CD4-positive, alpha-beta T cell treated with Interleukin-1 beta for 1 hour (primary cell): ENCODE results near the gene PCDHGA11.
"Not testable (repeated sequence)": the region's sequence is repeated elsewhere in the genome, so short reads cannot be mapped to it uniquely, and the experiment has no call there.

Experiments used
- DNase-seq, 2 donors: peaks; one replicate each; pipeline ENCODE4 v3.0.0-alpha.2; 2020 to 2022

The PCDHGA11 gene

DNA sequence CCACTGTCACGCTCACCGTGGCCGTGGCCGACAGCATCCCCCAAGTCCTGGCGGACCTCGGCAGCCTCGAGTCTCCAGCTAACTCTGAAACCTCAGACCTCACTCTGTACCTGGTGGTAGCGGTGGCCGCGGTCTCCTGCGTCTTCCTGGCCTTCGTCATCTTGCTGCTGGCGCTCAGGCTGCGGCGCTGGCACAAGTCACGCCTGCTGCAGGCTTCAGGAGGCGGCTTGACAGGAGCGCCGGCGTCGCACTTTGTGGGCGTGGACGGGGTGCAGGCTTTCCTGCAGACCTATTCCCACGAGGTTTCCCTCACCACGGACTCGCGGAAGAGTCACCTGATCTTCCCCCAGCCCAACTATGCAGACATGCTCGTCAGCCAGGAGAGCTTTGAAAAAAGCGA, 11.9 kb downstream of the PCDHGA11 start:
- not testable (repeated sequence) for DNase-seq

DNA sequence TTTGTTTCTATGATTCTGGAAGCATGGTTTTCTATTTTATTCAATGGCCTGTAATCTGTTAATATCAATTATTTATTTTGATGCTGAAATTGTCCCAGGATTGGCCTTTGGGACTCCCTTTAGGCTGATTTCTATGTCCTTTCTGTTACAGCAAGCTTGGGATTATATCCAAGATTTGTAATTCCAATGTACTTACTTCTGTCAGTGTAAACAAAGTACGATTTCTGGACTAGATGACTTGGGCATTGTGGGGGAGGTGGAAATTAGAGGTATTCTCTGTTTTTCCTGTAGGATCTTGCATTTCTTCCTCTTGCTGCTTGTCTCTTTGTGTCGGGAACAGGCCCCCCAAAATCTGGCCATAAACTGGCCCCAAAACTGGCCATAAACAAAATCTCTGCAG, 13.2 kb downstream of the PCDHGA11 start:
- DNase-seq: no peak

DNA sequence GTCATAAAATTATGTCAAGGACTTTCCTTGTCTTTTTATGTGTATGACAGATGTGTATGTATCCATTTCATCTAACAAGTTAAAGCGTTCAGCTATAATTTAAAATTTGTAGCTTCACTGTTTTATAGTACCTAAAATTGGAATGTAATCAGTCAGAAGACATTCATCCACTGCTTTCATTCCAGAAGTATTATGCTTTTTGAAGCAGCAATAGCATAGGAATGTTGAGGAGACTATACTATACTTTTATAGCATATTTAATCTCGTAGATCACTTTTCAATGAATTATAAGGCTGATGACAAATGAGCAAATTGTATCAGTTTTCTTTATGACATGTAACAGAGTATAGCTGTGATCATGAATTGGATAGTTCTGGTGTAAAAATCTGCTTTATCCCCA, 16.4 kb downstream of the PCDHGA11 start:
- DNase-seq: no peak

DNA sequence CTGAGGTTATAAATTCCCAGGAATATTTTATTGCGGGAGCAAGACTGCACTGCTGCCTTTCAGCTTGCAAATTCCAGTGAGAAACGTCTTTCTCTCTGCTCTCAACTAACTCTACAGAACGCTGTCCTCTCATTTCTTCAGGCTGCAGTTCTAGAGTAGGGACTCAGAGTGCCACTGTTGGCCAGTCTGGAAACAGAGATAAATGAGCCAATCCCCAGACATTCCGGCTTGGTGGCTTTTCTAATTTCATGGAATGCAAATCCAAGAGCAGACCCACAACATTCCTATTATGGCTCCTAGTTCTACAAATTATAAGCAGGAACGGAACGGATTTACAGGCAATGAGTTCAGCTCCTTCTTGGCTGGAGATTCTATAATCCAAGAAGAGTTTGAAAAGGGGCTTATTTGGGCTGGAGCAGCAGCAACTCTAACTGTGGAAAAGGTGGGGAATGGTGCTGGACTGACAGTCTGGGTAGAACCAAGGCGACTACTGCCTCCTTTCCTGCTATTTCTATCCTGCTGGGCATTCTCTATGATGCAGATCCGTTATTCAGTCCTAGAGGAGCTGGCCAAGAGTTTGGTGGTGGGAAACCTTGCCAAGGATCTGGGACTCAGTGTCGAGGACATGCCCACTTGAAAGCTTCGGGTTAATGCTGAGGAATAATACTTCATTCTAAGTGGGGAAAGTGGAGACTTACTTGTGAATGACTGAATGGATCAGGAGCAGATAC, 18.7 kb downstream of the PCDHGA11 start:
- DNase-seq: no peak

DNA sequence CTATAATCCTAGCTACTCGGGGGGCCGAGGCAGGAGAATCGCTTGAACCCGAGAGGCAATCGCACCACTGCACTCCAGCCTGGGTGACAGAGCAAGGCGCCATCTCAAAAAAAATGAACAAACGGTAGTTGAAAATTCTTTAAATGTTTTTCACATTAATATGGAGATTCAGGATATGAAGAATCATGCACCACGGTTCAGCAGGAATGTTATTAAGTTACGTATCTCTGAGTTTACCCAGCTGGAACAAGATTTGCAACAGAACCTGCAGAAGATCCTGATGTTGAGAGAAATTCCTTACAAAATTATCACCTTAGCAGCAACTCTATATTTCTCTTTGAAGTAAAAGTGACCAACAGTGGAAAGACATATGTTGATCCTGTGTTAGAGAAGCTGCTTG, 19.5 kb downstream of the PCDHGA11 start:
- DNase-seq: no peak

DNA sequence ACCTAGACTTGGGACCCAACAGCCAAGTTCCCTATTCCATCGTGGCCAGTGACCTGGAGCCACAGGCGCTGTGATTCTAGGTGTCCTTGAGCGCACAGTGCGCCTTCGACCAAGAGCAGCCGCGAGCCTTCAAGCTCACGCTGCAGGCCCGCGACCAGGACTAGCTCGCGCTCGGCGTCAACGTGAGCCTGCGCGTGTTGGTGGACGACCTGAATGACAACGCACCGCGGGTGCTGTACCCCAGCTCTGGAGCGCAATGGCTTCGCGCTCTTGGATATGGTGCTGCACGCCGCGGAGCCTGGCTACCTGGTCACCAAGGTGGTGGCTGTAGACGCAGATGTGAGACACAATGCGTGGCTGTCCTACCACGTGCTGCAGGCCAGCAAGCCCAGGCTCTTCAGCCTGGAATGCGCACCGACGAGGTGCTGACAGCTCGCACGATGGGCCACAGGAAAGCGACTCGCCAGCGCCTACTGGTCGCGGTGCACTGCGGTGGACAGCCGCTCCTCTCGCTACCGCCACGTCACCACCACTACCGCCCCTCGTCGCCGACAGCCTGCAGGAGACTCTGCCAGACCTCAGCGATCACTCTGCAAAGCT, 20.8 kb downstream of the PCDHGA11 start:
- no peak for DNase-seq

DNA sequence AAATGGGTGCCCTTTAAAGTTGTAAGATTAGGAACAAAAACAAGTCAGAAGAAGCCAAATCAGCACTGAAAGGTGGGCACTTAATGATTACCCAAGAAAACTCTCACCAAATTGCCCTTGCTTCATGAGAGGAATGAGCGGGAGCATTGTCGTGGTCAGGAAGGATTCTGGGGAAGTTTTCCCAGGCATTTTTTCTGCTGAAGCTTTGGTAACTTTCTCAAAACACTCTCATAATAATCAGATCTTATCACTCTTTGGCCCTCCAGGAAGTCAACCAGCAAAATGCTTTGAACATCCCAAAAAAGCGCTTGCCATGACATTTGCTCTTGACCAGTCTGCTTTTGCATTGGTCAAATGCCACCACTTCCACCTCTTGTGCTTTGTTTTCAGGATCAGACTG, 44.5 kb downstream of the PCDHGA11 start:
- no peak for DNase-seq
